ENCODE data around the gene AOAH. TPM values are rescaled to one million over a fixed set of nuclear protein-coding genes. Genes with fewer than 3 reads are reported as not detected.

The AOAH gene
- total RNA-seq, 2 experiments from 2014 or later: 5.3 to 7.1 TPM

- H3K27ac Mint-ChIP-seq: peak overlapping the region; percentile 70
- peaks cover 82% of the 10 kb centered on the region for H3K4me1 Mint-ChIP-seq
- peaks cover 11% of the 10 kb centered on the region for H3K36me3 Mint-ChIP-seq
- no peak overlapping the region for H3K4me3 Mint-ChIP-seq
- no peaks in the 10 kb centered on the region for H3K9me3 Mint-ChIP-seq
- no peaks in the 10 kb centered on the region for H3K27me3 Mint-ChIP-seq
- DNase-seq: peak; percentile 12
Observed at GRCh38 chr7:36602934-36603887, 121.1 kb downstream of the AOAH start.

DNA sequence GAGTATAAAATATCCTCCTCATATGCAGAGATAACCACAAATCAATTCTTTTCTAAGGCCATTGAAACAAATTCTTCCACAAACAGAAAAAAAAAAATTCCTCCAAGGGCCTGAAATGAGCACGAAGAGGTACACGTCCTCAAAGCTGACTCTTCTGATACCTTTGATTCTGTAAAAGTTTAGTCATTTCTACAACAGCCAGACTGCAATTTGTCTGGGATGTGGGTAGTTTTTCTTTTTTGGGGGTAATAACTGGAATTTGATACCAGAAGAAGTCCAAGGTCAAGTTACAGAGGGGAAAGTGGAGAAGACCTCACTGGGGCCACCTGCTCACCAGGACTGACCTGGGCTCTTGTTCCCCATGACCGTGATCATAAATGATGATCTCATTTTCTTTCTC, 121.8 kb downstream of the AOAH start:
- DNase-seq: no peak
- Mint-ChIP-seq H3K4me1 (peaks cover 82% of the 10 kb centered on the region), H3K27ac (peak overlapping the region; percentile 70), H3K4me3 (no peak overlapping the region), H3K36me3 (peaks cover 11% of the 10 kb centered on the region), H3K9me3 (no peaks in the 10 kb centered on the region), H3K27me3 (no peaks in the 10 kb centered on the region)

DNA sequence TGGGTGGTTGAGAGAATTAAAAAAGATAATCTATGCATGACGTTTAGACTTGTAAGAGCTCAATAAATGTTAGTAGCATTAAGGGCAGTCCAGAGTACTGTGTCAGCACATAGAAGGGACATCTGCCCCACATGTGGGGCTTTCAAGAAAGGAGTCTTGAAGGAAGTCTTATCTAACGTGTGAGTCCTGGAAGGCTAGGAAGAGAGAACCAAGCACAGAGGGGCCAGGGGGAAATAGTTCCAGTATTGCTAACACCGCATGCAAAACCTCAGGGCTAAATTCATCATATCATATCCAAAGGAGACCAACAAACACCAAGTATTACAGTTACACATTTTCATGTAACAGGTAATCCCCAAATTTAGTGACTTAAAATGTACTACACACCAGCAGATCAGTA, 122.7 kb downstream of the AOAH start:
- H3K27ac Mint-ChIP-seq: peak overlapping the region; percentile 75
- peaks cover 11% of the 10 kb centered on the region for H3K36me3 Mint-ChIP-seq
- H3K27me3 Mint-ChIP-seq: no peaks in the 10 kb centered on the region
- H3K4me1 Mint-ChIP-seq: peaks cover 81% of the 10 kb centered on the region
- H3K9me3 Mint-ChIP-seq: no peaks in the 10 kb centered on the region
- no peak for DNase-seq
- H3K4me3 Mint-ChIP-seq: no peak overlapping the region

- Mint-ChIP-seq H3K27me3 (no peaks in the 10 kb centered on the region), H3K4me3 (peak overlapping the region; percentile 8), H3K27ac (peak overlapping the region; percentile 75), H3K4me1 (peaks cover 75% of the 10 kb centered on the region), H3K9me3 (no peaks in the 10 kb centered on the region), H3K36me3 (peaks cover 11% of the 10 kb centered on the region)
- peak; percentile 34 for DNase-seq
Observed at GRCh38 chr7:36600869-36601530, 123.3 kb downstream of the AOAH start.

DNA sequence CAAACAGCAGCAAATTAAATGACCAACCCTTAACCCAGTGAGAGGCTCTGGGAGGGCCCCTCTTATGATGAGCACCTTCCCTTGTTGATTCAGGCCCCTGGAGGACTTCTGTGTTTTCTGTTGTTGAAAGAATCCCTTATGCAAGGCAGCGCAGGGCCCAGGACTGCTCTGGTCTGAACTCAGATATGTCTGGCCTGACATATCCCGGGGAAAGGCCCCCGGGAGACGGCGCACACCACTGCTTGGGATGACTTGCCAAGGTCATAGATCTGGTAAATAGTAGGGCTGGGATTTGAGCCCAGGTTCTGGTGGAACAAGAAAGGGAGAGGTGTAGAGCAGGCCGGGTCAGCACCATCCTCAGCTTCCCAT, 124.0 kb downstream of the AOAH start:
- H3K27me3 Mint-ChIP-seq: no peaks in the 10 kb centered on the region
- no peaks in the 10 kb centered on the region for H3K9me3 Mint-ChIP-seq
- no peak overlapping the region for H3K4me3 Mint-ChIP-seq
- peaks cover 70% of the 10 kb centered on the region for H3K4me1 Mint-ChIP-seq
- peaks cover 11% of the 10 kb centered on the region for H3K36me3 Mint-ChIP-seq
- DNase-seq: no peak
- peak overlapping the region; percentile 75 for H3K27ac Mint-ChIP-seq

DNA sequence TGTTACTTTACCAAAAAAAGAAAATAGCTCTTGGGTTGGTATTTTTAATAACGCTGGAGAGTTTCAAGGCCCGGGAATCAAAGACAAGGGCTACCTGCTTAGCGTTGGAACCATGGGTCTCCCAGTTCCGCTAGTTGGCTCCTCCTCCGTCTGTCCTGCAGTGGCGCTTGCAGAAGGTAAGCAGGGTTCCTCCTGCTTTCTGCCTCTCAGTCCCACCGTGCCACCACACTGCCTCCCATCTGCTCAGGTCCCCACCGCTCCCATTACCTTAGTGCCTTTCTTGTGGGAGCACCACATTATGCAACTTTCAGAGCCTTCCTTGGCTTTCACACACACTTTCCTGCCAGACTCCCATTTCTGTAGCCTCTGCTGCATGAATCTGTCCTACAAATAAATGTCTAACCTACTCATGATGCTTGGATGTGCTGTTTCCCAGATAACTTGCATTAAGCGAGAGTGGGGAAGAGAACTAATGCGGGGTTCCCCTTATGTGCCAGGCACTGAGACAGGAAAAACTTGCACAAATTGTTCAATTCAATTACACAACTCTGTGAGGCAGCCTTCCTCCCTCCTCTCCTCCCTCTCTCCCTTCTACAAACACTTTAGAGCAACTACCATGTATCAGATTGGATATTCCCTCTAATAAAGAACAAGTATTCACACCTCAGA, 124.5 kb downstream of the AOAH start:
- H3K27ac Mint-ChIP-seq: peak overlapping the region; percentile 75
- H3K27me3 Mint-ChIP-seq: no peaks in the 10 kb centered on the region
- no peak overlapping the region for H3K4me3 Mint-ChIP-seq
- peaks cover 11% of the 10 kb centered on the region for H3K36me3 Mint-ChIP-seq
- no peaks in the 10 kb centered on the region for H3K9me3 Mint-ChIP-seq
- peaks cover 65% of the 10 kb centered on the region for H3K4me1 Mint-ChIP-seq
- no peak for DNase-seq

GRCh38 chr7:36598054-36598674, 126.1 kb downstream of the AOAH start:
- Mint-ChIP-seq H3K4me3 (no peak overlapping the region), H3K27ac (no peak overlapping the region), H3K27me3 (no peaks in the 10 kb centered on the region), H3K36me3 (peaks cover 16% of the 10 kb centered on the region), H3K4me1 (peaks cover 56% of the 10 kb centered on the region), H3K9me3 (no peaks in the 10 kb centered on the region)
- DNase-seq: no peak

GRCh38 chr7:36597090-36597773, 127.1 kb downstream of the AOAH start:
- H3K9me3 Mint-ChIP-seq: no peaks in the 10 kb centered on the region
- peaks cover 16% of the 10 kb centered on the region for H3K36me3 Mint-ChIP-seq
- H3K27ac Mint-ChIP-seq: no peak overlapping the region
- peaks cover 47% of the 10 kb centered on the region for H3K4me1 Mint-ChIP-seq
- DNase-seq: no peak
- no peaks in the 10 kb centered on the region for H3K27me3 Mint-ChIP-seq
- no peak overlapping the region for H3K4me3 Mint-ChIP-seq

DNA sequence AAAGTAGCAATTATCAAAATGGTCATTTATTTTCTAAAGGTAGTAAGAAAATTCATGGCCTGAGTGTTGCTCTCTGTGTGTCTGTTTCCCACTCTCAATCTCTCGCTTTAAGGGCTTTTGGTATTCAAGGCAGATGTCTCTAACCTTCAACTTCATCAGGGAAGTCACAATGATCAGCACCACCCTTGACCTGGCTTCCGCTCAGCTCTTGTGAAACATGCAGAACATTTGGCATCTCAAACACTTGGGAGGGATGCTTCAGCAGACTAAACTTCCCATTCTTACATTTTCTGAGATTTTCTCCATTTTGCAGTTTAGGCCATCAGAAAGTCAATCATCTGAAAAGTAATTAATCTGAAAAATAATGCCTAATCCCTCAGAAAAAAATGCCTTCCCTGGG, 129.8 kb downstream of the AOAH start:
- Mint-ChIP-seq H3K9me3 (no peaks in the 10 kb centered on the region), H3K27ac (no peak overlapping the region), H3K4me1 (peaks cover 20% of the 10 kb centered on the region), H3K4me3 (no peak overlapping the region), H3K36me3 (peaks cover 17% of the 10 kb centered on the region), H3K27me3 (no peaks in the 10 kb centered on the region)
- DNase-seq: no peak

DNA sequence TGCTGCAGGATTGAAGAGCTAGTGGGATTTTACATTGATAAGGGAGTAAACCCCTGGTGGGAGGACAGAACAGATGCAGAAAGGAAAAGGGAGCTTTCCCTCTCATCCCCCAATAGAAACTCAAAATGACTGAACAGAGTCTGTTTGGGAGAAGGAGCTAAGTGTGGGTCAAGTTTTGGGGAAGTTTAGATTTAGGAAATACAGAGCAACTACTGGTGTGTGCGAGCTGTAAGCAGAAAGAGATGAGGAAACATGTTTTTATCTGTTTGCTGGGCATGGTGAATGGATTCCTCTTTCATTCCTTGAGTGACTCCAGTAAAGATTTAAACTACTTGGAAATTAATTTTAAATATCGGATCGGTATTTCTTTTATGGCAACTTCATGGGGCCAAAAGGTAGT, 132.7 kb downstream of the AOAH start:
- Mint-ChIP-seq H3K27ac (no peak overlapping the region), H3K9me3 (no peaks in the 10 kb centered on the region), H3K27me3 (no peaks in the 10 kb centered on the region), H3K4me1 (no peaks in the 10 kb centered on the region), H3K4me3 (no peak overlapping the region), H3K36me3 (peaks cover 18% of the 10 kb centered on the region)
- no peak for DNase-seq

DNA sequence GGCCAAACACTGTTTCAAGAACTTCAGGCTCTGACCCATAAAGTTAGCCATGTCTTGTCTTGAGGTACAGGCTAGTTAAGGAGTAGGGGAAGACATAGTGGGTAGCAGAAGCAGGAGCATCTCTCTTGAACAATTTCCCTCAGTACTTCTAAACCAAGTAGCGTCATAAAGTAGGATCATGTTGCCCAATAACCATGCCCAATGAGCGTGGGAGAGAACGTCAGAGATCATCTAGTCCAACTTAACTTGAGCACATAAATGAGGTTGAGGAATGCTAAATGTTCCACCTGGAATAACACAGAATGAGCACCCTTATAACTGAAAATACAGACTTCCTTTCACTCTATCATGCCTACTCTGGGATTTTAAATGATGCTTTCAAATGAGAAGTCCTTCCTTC, 134.9 kb downstream of the AOAH start:
- H3K4me3 Mint-ChIP-seq: no peak overlapping the region
- H3K36me3 Mint-ChIP-seq: peaks cover 22% of the 10 kb centered on the region
- no peaks in the 10 kb centered on the region for H3K27me3 Mint-ChIP-seq
- no peak overlapping the region for H3K27ac Mint-ChIP-seq
- no peaks in the 10 kb centered on the region for H3K9me3 Mint-ChIP-seq
- DNase-seq: no peak
- no peaks in the 10 kb centered on the region for H3K4me1 Mint-ChIP-seq

DNA sequence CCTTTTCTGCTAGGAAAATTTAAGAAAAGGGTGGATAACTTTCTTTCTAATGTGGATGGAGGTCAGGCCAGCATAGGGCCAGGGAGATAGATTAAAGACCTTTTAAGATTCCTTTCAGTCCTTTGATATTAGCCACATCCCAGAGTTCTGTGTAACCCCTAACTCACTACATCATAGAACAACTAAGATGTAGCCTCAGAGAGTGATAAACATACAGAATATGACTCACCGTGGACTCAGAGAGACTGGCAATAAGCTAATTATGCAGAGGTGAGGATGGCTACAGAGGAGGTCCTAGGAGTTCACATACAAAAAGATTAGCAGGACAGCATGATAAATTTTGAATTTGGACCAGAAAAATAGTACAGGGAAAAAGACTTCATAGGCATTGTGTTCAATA, 141.0 kb downstream of the AOAH start:
- DNase-seq: no peak
- Mint-ChIP-seq H3K4me3 (no peak overlapping the region), H3K4me1 (peaks cover 10% of the 10 kb centered on the region), H3K27ac (no peak overlapping the region), H3K36me3 (peaks cover 33% of the 10 kb centered on the region), H3K9me3 (peaks cover 8% of the 10 kb centered on the region), H3K27me3 (no peaks in the 10 kb centered on the region)

GRCh38 chr7:36575832-36576231, 148.5 kb downstream of the AOAH start:
- no peak overlapping the region for H3K27ac Mint-ChIP-seq
- peaks cover 19% of the 10 kb centered on the region for H3K4me1 Mint-ChIP-seq
- peaks cover 14% of the 10 kb centered on the region for H3K9me3 Mint-ChIP-seq
- H3K36me3 Mint-ChIP-seq: peaks cover 43% of the 10 kb centered on the region
- no peak for DNase-seq
- H3K4me3 Mint-ChIP-seq: no peak overlapping the region
- H3K27me3 Mint-ChIP-seq: no peaks in the 10 kb centered on the region

- no peak for DNase-seq
- Mint-ChIP-seq H3K27me3 (no peaks in the 10 kb centered on the region), H3K27ac (no peak overlapping the region), H3K9me3 (peaks cover 5% of the 10 kb centered on the region), H3K4me3 (no peak overlapping the region), H3K4me1 (peaks cover 32% of the 10 kb centered on the region), H3K36me3 (peaks cover 29% of the 10 kb centered on the region)
Observed at GRCh38 chr7:36573066-36573465, 151.2 kb downstream of the AOAH start.
